Naive thymus-derived CD4-positive, alpha-beta T cell (primary cell): ENCODE measurements around the gene TP53BP1. TPM values are rescaled to one million over a fixed set of nuclear protein-coding genes. Genes with fewer than 3 reads are reported as not detected.

Experiments used
- ATAC-seq: fragments of 150-1000 bp; cut with Tn5 transposase; 2 replicates; pipeline ENCODE4 v1.10.0; 2021; ENCODE audit warnings: mild to moderate bottlenecking, moderate library complexity
- CTCF ChIA-PET: fragments of 350-600 bp; sonication (Branson Sonifier 250); formaldehyde crosslinking; loops from one replicate; lab custom pipeline; 2021; ENCODE audit warnings: antibody characterized with exemption; lab: Charles Lee
- POLR2A ChIA-PET: fragments of 350-600 bp; sonication (Branson Sonifier 250); formaldehyde crosslinking; loops from one replicate; lab custom pipeline; 2021; ENCODE audit warnings: antibody characterized with exemption, inconsistent platforms; lab: Charles Lee
- DNase-seq, 9 donors: peaks; one replicate each; pipeline versions ENCODE4 v3.0.0 to v3.0.0-alpha.2; 2020 to 2022; ENCODE audit warnings: mixed read lengths in 1 of 9
- H3K27ac ChIP-seq: one replicate; pipeline ENCODE4 v1.7.0; 2013; ENCODE audit warnings: mild to moderate bottlenecking, low read depth, low read length, moderate library complexity
- H3K27me3 ChIP-seq, 2 donors: one replicate each; pipeline ENCODE4 v1.7.0; 2013; ENCODE audit warnings: low read length in 2 of 2, mild to moderate bottlenecking in 2 of 2, moderate library complexity in 2 of 2; ENCODE audit not compliant: control insufficient read depth in 2 of 2, insufficient read depth in 2 of 2
- H3K36me3 ChIP-seq, 3 experiments: 1 replicate in 2 of 3; 2 replicates in 1 of 3; pipeline ENCODE4 v1.7.0; 2013; ENCODE audit warnings: low read length in 3 of 3, mild to moderate bottlenecking in 3 of 3, moderate library complexity in 1 of 3; ENCODE audit not compliant: insufficient read depth in 3 of 3, control insufficient read depth in 2 of 3
- H3K4me1 ChIP-seq, 2 donors: one replicate each; pipeline ENCODE4 v1.7.0; 2013; ENCODE audit warnings: low read length in 2 of 2, mild to moderate bottlenecking in 2 of 2, moderate library complexity in 1 of 2; ENCODE audit not compliant: control insufficient read depth in 2 of 2, insufficient read depth in 2 of 2
- H3K4me3 ChIP-seq: 2 replicates; pipeline ENCODE4 v1.7.0; 2013; ENCODE audit warnings: mild to moderate bottlenecking, low read length
- H3K9me3 ChIP-seq, 3 experiments: 1 replicate in 2 of 3; 2 replicates in 1 of 3; pipeline ENCODE4 v1.7.0; 2013; ENCODE audit warnings: low read length in 3 of 3; ENCODE audit not compliant: control insufficient read depth in 2 of 3
- H3K27ac Mint-ChIP-seq, 9 donors: one replicate each; pipeline ENCODE4 v1.8.0; 2020 to 2022; ENCODE audit warnings: mixed read lengths in 9 of 9, mild to moderate bottlenecking in 8 of 9, moderate library complexity in 5 of 9, inconsistent platforms in 2 of 9
- H3K27me3 Mint-ChIP-seq, 5 donors: one replicate each; pipeline ENCODE4 v1.8.0; 2021 to 2022; ENCODE audit warnings: mixed read lengths in 5 of 5, mild to moderate bottlenecking in 1 of 5
- H3K36me3 Mint-ChIP-seq, 5 donors: one replicate each; pipeline ENCODE4 v1.8.0; 2020 to 2022; ENCODE audit warnings: mixed read lengths in 5 of 5, mild to moderate bottlenecking in 3 of 5, inconsistent platforms in 1 of 5
- H3K4me1 Mint-ChIP-seq, 7 donors: one replicate each; pipeline ENCODE4 v1.8.0; 2020 to 2022; ENCODE audit warnings: mixed read lengths in 7 of 7, mild to moderate bottlenecking in 3 of 7, inconsistent platforms in 1 of 7
- H3K4me3 Mint-ChIP-seq, 10 donors: one replicate each; pipeline ENCODE4 v1.8.0; 2020 to 2022; ENCODE audit warnings: mild to moderate bottlenecking in 10 of 10, mixed read lengths in 10 of 10, moderate library complexity in 6 of 10, inconsistent platforms in 2 of 10
- H3K9me3 Mint-ChIP-seq, 11 donors: one replicate each; pipeline ENCODE4 v1.8.0; 2020 to 2022; ENCODE audit warnings: mixed read lengths in 11 of 11, mild to moderate bottlenecking in 4 of 11, inconsistent platforms in 1 of 11, moderate library complexity in 1 of 11
- intact Hi-C, 2 donors: fragments of 100-400 bp; cut with micrococcal nuclease; formaldehyde crosslinking; loops; one replicate each; pipeline ENCODE4 v1.15.1; 2023
- polyA plus RNA-seq, 2 donors: library from polyadenylated mRNA; unstranded; fragments of 300-500 nt; fragmentation: Illumina TruSeq; gene quantifications; one replicate each; pipeline ENCODE4 v1.2.3, GENCODE V29; 2021
- total RNA-seq, 6 experiments: library from RNA in 5 of 6; stranded (reverse) in 5 of 6; gene quantifications; 1 replicate in 5 of 6; 2 replicates in 1 of 6; pipeline ENCODE4 v1.2.3 and lab custom pipeline; 2021 to 2026

Gene TP53BP1
- total and polyA plus RNA-seq, 7 experiments from 2014 or later, result 9.3 to 41.6 (median 34.6) TPM

- ChIA-PET CTCF (no interaction called here), POLR2A (interaction anchor here (0.7 kb wide), 1 partner anchor 31 kb away, joined by 3 read pairs; no protein-coding TSS in a partner anchor)
- Mint-ChIP-seq H3K27me3 (peaks cover 27 to 46% (median 38%) of the 10 kb centered on the region in 5 donors), H3K27ac (no peak overlapping the region), H3K9me3 (peaks cover 0 to 3% (median 0%) of the 10 kb centered on the region in 11 donors), H3K36me3 (peaks cover 0 to 31% (median 0%) of the 10 kb centered on the region in 5 donors), H3K4me3 (no peak overlapping the region), H3K4me1 (peaks cover 10 to 48% (median 24%) of the 10 kb centered on the region in 7 donors)
- peaks cover 0 to 3% of the 10 kb centered on the region in 2 donors for H3K27me3 ChIP-seq
- intact Hi-C loops, result no loop called here
- H3K36me3 ChIP-seq, result no peaks in the 10 kb centered on the region
- H3K4me3 ChIP-seq, result no peak overlapping the region
- no peaks in the 10 kb centered on the region for H3K4me1 ChIP-seq
- H3K9me3 ChIP-seq, result no peaks in the 10 kb centered on the region
- no peak for DNase-seq
- no peak overlapping the region for H3K27ac ChIP-seq
- no peak for ATAC-seq
Observed at GRCh38 chr15:43520138-43520537, 27.2 kb upstream of the TP53BP1 start.

GRCh38 chr15:43519196-43519595 lies 26.2 kb upstream of the TP53BP1 start:
- H3K27me3 ChIP-seq, result peaks cover 0 to 3% of the 10 kb centered on the region in 2 donors
- CTCF ChIA-PET, result no interaction called here
- intact Hi-C loops, result loop anchor here (10.0 kb wide), 2 partner anchors 294 to 334 kb away; partner anchors contain the start of genes CCNDBP1 (in 1 of the 2) and EPB42 (in 1 of the 2)
- H3K27ac ChIP-seq, result no peak overlapping the region
- Mint-ChIP-seq H3K27me3 (peaks cover 27 to 46% (median 38%) of the 10 kb centered on the region in 5 donors), H3K4me1 (peaks cover 7 to 50% (median 23%) of the 10 kb centered on the region in 7 donors), H3K27ac (peak overlapping the region in 3 of 9 donors; percentile 32 to 67 (median 48)), H3K4me3 (peak overlapping the region in 3 of 10 donors; percentile 4 to 83 (median 20)), H3K36me3 (peaks cover 0 to 32% (median 0%) of the 10 kb centered on the region in 5 donors), H3K9me3 (peaks cover 0 to 2% (median 0%) of the 10 kb centered on the region in 11 donors)
- H3K4me1 ChIP-seq, result peaks cover 3% of the 10 kb centered on the region in 2 donors
- DNase-seq (no peak), ATAC-seq (no peak)
- no peak overlapping the region for H3K4me3 ChIP-seq
- no peaks in the 10 kb centered on the region for H3K9me3 ChIP-seq
- POLR2A ChIA-PET, result no interaction called here
- H3K36me3 ChIP-seq, result no peaks in the 10 kb centered on the region

GRCh38 chr15:43518197-43518761 lies 25.3 kb upstream of the TP53BP1 start:
- no peak for DNase-seq
- H3K4me3 ChIP-seq, result no peak overlapping the region
- H3K27me3 ChIP-seq, result peaks cover 0 to 3% of the 10 kb centered on the region in 2 donors
- peaks cover 5% of the 10 kb centered on the region in 2 donors for H3K4me1 ChIP-seq
- Mint-ChIP-seq H3K4me3 (peak overlapping the region in 9 of 10 donors; percentile 2 to 83 (median 70)), H3K4me1 (peaks cover 7 to 59% (median 24%) of the 10 kb centered on the region in 7 donors), H3K36me3 (peaks cover 0 to 33% (median 0%) of the 10 kb centered on the region in 5 donors), H3K27me3 (peaks cover 27 to 46% (median 38%) of the 10 kb centered on the region in 5 donors), H3K27ac (peak overlapping the region in 2 of 9 donors; percentile 67 to 77), H3K9me3 (peaks cover 0 to 2% (median 0%) of the 10 kb centered on the region in 11 donors)
- ChIA-PET POLR2A (interaction anchor here (0.8 kb wide), 1 partner anchor 38 kb away, joined by 3 read pairs; no protein-coding TSS in a partner anchor), CTCF (no interaction called here)
- peak; percentile 61 for ATAC-seq
- intact Hi-C loops, result loop anchor here (10.0 kb wide), 2 partner anchors 293 to 333 kb away; partner anchors contain the start of genes CCNDBP1 (in 1 of the 2) and EPB42 (in 1 of the 2)
- no peaks in the 10 kb centered on the region for H3K36me3 ChIP-seq
- no peak overlapping the region for H3K27ac ChIP-seq
- no peaks in the 10 kb centered on the region for H3K9me3 ChIP-seq

- ATAC-seq (peak; percentile 24), DNase-seq (no peak)
- intact Hi-C loops, result loop anchor here (10.0 kb wide), 2 partner anchors 293 to 333 kb away; partner anchors contain the start of genes CCNDBP1 (in 1 of the 2) and EPB42 (in 1 of the 2)
- no peak within 1 kb of the TSS for H3K4me3 ChIP-seq
- H3K9me3 ChIP-seq, result no peaks in the 10 kb centered on the region
- H3K36me3 Mint-ChIP-seq, result peaks cover 0 to 32% (median 0%) of the 10 kb centered on the region in 5 donors
- H3K27ac ChIP-seq, result no peak within 1 kb of the TSS
- peaks cover 0 to 3% of the 10 kb centered on the region in 2 donors for H3K27me3 ChIP-seq
- peak within 1 kb of the TSS in 9 of 10 donors; percentile 2 to 83 (median 70) for H3K4me3 Mint-ChIP-seq
- H3K4me1 ChIP-seq, result peaks cover 5% of the 10 kb centered on the region in 2 donors
- ChIA-PET CTCF (no interaction called here), POLR2A (interaction anchor here (0.8 kb wide), 1 partner anchor 38 kb away, joined by 3 read pairs; no protein-coding TSS in a partner anchor)
- H3K27me3 Mint-ChIP-seq, result peaks cover 27 to 46% (median 38%) of the 10 kb centered on the region in 5 donors
- no peaks in the 10 kb centered on the region for H3K36me3 ChIP-seq
- peaks cover 7 to 63% (median 24%) of the 10 kb centered on the region in 7 donors for H3K4me1 Mint-ChIP-seq
- peaks cover 0 to 2% (median 0%) of the 10 kb centered on the region in 11 donors for H3K9me3 Mint-ChIP-seq
- H3K27ac Mint-ChIP-seq, result peak within 1 kb of the TSS in 1 of 9 donors; percentile 81
Observed at GRCh38 chr15:43517354-43518196, 24.6 kb upstream of the TP53BP1 start, which contains the start of gene MAP1A. TSS of gene MAP1A (plus strand) at chr15:43517608. CDS start at chr15:43521474, 3,866 bp downstream.

- peaks cover 5% of the 10 kb centered on the region in 2 donors for H3K4me1 ChIP-seq
- POLR2A ChIA-PET, result no interaction called here
- H3K9me3 ChIP-seq, result no peaks in the 10 kb centered on the region
- Mint-ChIP-seq H3K4me1 (peaks cover 9 to 70% (median 27%) of the 10 kb centered on the region in 7 donors), H3K27ac (no peak overlapping the region), H3K27me3 (peaks cover 28 to 46% (median 38%) of the 10 kb centered on the region in 5 donors), H3K4me3 (peak overlapping the region in 1 of 10 donors; percentile 16), H3K36me3 (peaks cover 0 to 38% (median 0%) of the 10 kb centered on the region in 5 donors), H3K9me3 (peaks cover 0 to 2% (median 0%) of the 10 kb centered on the region in 11 donors)
- no peak overlapping the region for H3K4me3 ChIP-seq
- no peak for ATAC-seq
- no peak for DNase-seq
- no peaks in the 10 kb centered on the region for H3K36me3 ChIP-seq
- no peak overlapping the region for H3K27ac ChIP-seq
- CTCF ChIA-PET, result no interaction called here
- intact Hi-C loops, result loop anchor here (10.0 kb wide), 2 partner anchors 292 to 332 kb away; partner anchors contain the start of genes CCNDBP1 (in 1 of the 2) and EPB42 (in 1 of the 2)
- H3K27me3 ChIP-seq, result peaks cover 0 to 3% of the 10 kb centered on the region in 2 donors
Observed at GRCh38 chr15:43516801-43517353, 23.9 kb upstream of the TP53BP1 start.
